ENCODE data around the gene CD28. TPM values are rescaled to one million over a fixed set of nuclear protein-coding genes. Genes with fewer than 3 reads are reported as not detected.

Gene CD28
- total and polyA plus RNA-seq, 9 of the 15 experiments (the other 6 are each of a cell fraction or from before 2014, with no cell fraction given) = 0.01 to 0.11 TPM; not detected in 7

GRCh38 chr2:203708846-203709396 is 2.5 kb downstream of the CD28 start:
- no peaks in the 10 kb centered on the region; a peak in 1 of 5 replicates for H3K27me3 ChIP-seq (ENCODE audit: control insufficient read depth in 2 of 2, insufficient read depth in 2 of 2, low read length in 2 of 2)
- ATAC-seq = no peak
- no peaks in the 10 kb centered on the region for H3K79me2 ChIP-seq (ENCODE audit: control insufficient read depth, insufficient read depth, low read length)
- H3K4me2 ChIP-seq (ENCODE audit: insufficient read depth, low read length) = no peak overlapping the region
- no peak overlapping the region for H3K9ac ChIP-seq (ENCODE audit: insufficient read depth in 1 of 2, low read depth in 2 of 2, low read length in 2 of 2)
- no peak overlapping the region for H3K4me3 ChIP-seq
- ChIA-PET POLR2A (no interaction called here), CTCF (ENCODE audit: low intra/inter-chr PET ratio) (no interaction called here)
- H4K20me1 ChIP-seq (replicated peaks; ENCODE audit: control insufficient read depth, insufficient read depth, low read length) = no peaks in the 10 kb centered on the region
- H3K36me3 ChIP-seq (ENCODE audit: control insufficient read depth, insufficient read depth, low read length) = no peaks in the 10 kb centered on the region
- no peaks in the 10 kb centered on the region for H3K4me1 ChIP-seq (replicated peaks in 1 of 2; ENCODE audit: control insufficient read depth in 2 of 2, insufficient read depth in 2 of 2, low read length in 2 of 2)
- BruUV-seq (replicated peaks) = no TSS peak
- H3K9me1 ChIP-seq (ENCODE audit: control insufficient read depth, insufficient read depth, low read length) = no peaks in the 10 kb centered on the region
- WGBS (ENCODE audit: insufficient coverage, low coverage, missing lambda C conversion rate) = 0% methylated on average over 8 of the region's 11 CpGs
- no peak overlapping the region for H3K27ac ChIP-seq (ENCODE audit: extremely low read depth, low read depth, low read length)
- in situ Hi-C loops (cut with MboI) (no loop called here), intact Hi-C loops (cut with micrococcal nuclease) (no loop called here)
- H2AFZ ChIP-seq (ENCODE audit: low read depth, low read length) = no peak overlapping the region
- no peak for DNase-seq (ENCODE audit: extremely low read depth in 1 of 4, low spot score in 3 of 4)
- no peaks in the 10 kb centered on the region for H3K9me3 ChIP-seq (replicated peaks; ENCODE audit: control insufficient read depth, insufficient read depth, low read depth, low read length)
- FAIRE-seq = no peak
- no peak for TF ChIP-seq NONO (IDR thresholded peaks at IDR 0.05; ENCODE audit: low read depth in 2 of 2, low read length in 1 of 2)
- no peak for TF ChIP-seq ZNF407 (IDR thresholded peaks at IDR 0.05; ENCODE audit: low read depth)
- no peak for TF ChIP-seq ZNF444 (CRISPR knock-in tag; IDR thresholded peaks at IDR 0.05)
- TF ChIP-seq CSDE1 (IDR thresholded peaks at IDR 0.05) = no peak
- TF ChIP-seq RBFOX2 (IDR thresholded peaks at IDR 0.05; ENCODE audit: low read depth, low read length) = no peak
- no peak for TF ChIP-seq ZNF316 (IDR thresholded peaks at IDR 0.05)
- no peak for TF ChIP-seq HDAC2 (IDR thresholded peaks at IDR 0.05)
- no peak for TF ChIP-seq MBD2 (IDR thresholded peaks at IDR 0.05; ENCODE audit: borderline replicate concordance, low read depth)
- TF ChIP-seq MED1 (CRISPR knock-in tag; IDR thresholded peaks at IDR 0.05; ENCODE audit: borderline replicate concordance) = no peak
- no peak for TF ChIP-seq SAFB (IDR thresholded peaks at IDR 0.05; ENCODE audit: borderline replicate concordance, low read depth, low read length)
- no peak for TF ChIP-seq ADNP (tag; IDR thresholded peaks at IDR 0.05)
- TF ChIP-seq MXI1 (IDR thresholded peaks at IDR 0.05; ENCODE audit: low read depth, low read length) = no peak
- no peak for TF ChIP-seq UBTF (IDR thresholded peaks at IDR 0.05; ENCODE audit: borderline replicate concordance in 1 of 2, low read depth in 2 of 2, low read length in 2 of 2)
- no peak for TF ChIP-seq CBFB (CRISPR knock-in tag; IDR thresholded peaks at IDR 0.05)

Measured in K562 (cell line).